Kidney (tissue), 14 donors: ENCODE results near the gene ZDHHC11. TPM values are rescaled to one million over a fixed set of nuclear protein-coding genes. Genes with fewer than 3 reads are reported as not detected.
"Not testable (repeated sequence)": the region's sequence is repeated elsewhere in the genome, so short reads cannot be mapped to it uniquely, and the experiment has no call there.

Source experiments
- DNase-seq, 5 donors: peaks; one replicate each; pipeline ENCODE4 v3.0.0-alpha.2; 2013 to 2020
- FAIRE-seq: peaks from 2 replicates; lab custom pipeline; 2012; peaks lifted over from hg19 to GRCh38; lab: Jason Lieb, UNC
- H3K27ac ChIP-seq, 2 donors: one replicate each; pipeline ENCODE4 v1.7.0; 2013; ENCODE audit warnings: low read depth in 2 of 2, low read length in 2 of 2, inconsistent platforms in 1 of 2
- H3K27me3 ChIP-seq: one replicate; pipeline ENCODE4 v1.7.1; 2013; ENCODE audit warnings: low read length, inconsistent platforms; ENCODE audit not compliant: control insufficient read depth, insufficient read depth
- H3K36me3 ChIP-seq, 3 donors: one replicate each; pipeline versions ENCODE4 v1.7.0 to v1.7.1; 2013; ENCODE audit warnings: low read length in 3 of 3, control low read depth in 1 of 3, inconsistent platforms in 1 of 3; ENCODE audit not compliant: insufficient read depth in 3 of 3, control insufficient read depth in 2 of 3
- H3K4me1 ChIP-seq, 3 donors: one replicate each; pipeline versions ENCODE4 v1.7.0 to v1.7.1; 2013; ENCODE audit warnings: low read length in 3 of 3, inconsistent platforms in 1 of 3, low read depth in 1 of 3; ENCODE audit not compliant: control insufficient read depth in 2 of 3, insufficient read depth in 2 of 3
- H3K4me3 ChIP-seq, 3 donors: one replicate each; pipeline versions ENCODE4 v1.7.0 to v1.8.1; 2013; ENCODE audit warnings: low read length in 3 of 3, control low read depth in 1 of 3, inconsistent platforms in 1 of 3
- H3K9ac ChIP-seq, 3 donors: one replicate each; pipeline versions ENCODE4 v1.7.0 to v1.7.1; 2013; ENCODE audit warnings: low read length in 3 of 3, control low read depth in 1 of 3, inconsistent platforms in 1 of 3
- H3K9me3 ChIP-seq, 3 donors: one replicate each; pipeline versions ENCODE4 v1.7.0 to v1.7.1; 2013; ENCODE audit warnings: low read length in 3 of 3, control low read depth in 1 of 3, inconsistent platforms in 1 of 3; ENCODE audit not compliant: control insufficient read depth in 2 of 3, insufficient read depth in 1 of 3
- CTCF ChIP-seq: IDR thresholded peaks from 3 replicates; pipeline ENCODE4 v1.5.1; 2012; ENCODE audit warnings: mild to moderate bottlenecking, moderate library complexity, borderline replicate concordance; ENCODE audit not compliant: insufficient read depth; ENCODE audit errors: extremely low read depth
- intact Hi-C: fragments of 100-400 bp; cut with DNase I; formaldehyde crosslinking; loops from one replicate; pipeline ENCODE4 v1.11.1; 2022
- polyA plus RNA-seq: library from polyadenylated mRNA; stranded (reverse); fragments of 350-450 nt; fragmentation: Illumina TruSeq; extraction: RNeasy Lipid Tissue Mini Kit (QIAGEN cat#74804); gene quantifications from one replicate; pipeline ENCODE4 v1.2.3, GENCODE V29; 2014; ENCODE audit warnings: low read depth, low replicate concordance; ENCODE audit not compliant: insufficient read depth
- total RNA-seq: library from RNA; stranded (reverse); fragmentation: NEBNext Ultra II Directional; extraction: Animal tissue kit (Norgen Biotek cat#: 25700); gene quantifications from one replicate; pipeline ENCODE4 v1.2.1, GENCODE V29; 2021
- donor health status: control.
- donor health status: control.
- donor health status: control.
- donor health status: control.
- donor health status: control.
- donor health status: DM: yes; HTN: yes; CAD: no.
- donor health status: Normal renal cell carcinoma (clear cell type).

ZDHHC11 gene
- total and polyA plus RNA-seq, 2 donors from 2014 or later: 1.6 to 10.1 TPM

- H3K36me3 ChIP-seq, H3K4me3 ChIP-seq, H3K9ac ChIP-seq, H3K9me3 ChIP-seq, FAIRE-seq, H3K4me1 ChIP-seq, H3K27ac ChIP-seq, intact Hi-C loops, H3K27me3 ChIP-seq: not testable (repeated sequence)
- peak in 1 of 5 donors; percentile 1 for DNase-seq
Observed at GRCh38 chr5:834013-834412, 16.8 kb downstream of the ZDHHC11 start.

- H3K4me1 ChIP-seq, H3K9ac ChIP-seq, H3K4me3 ChIP-seq, FAIRE-seq, H3K27me3 ChIP-seq, H3K36me3 ChIP-seq, DNase-seq, H3K27ac ChIP-seq, H3K9me3 ChIP-seq, intact Hi-C loops: not testable (repeated sequence)
Observed at GRCh38 chr5:828194-828593, 22.6 kb downstream of the ZDHHC11 start.

GRCh38 chr5:825544-825943, 25.2 kb downstream of the ZDHHC11 start:
- H3K27me3 ChIP-seq, H3K4me1 ChIP-seq, intact Hi-C loops, H3K36me3 ChIP-seq, DNase-seq, FAIRE-seq, H3K4me3 ChIP-seq, H3K9ac ChIP-seq, H3K27ac ChIP-seq, H3K9me3 ChIP-seq: not testable (repeated sequence)

GRCh38 chr5:821504-821903, 29.3 kb downstream of the ZDHHC11 start:
- H3K27ac ChIP-seq: no peak overlapping the region
- no peaks in the 10 kb centered on the region for H3K27me3 ChIP-seq
- no peaks in the 10 kb centered on the region for H3K36me3 ChIP-seq
- H3K9me3 ChIP-seq: no peaks in the 10 kb centered on the region
- H3K4me3 ChIP-seq: no peak overlapping the region
- H3K9ac ChIP-seq: no peak overlapping the region
- no peak for TF ChIP-seq CTCF
- DNase-seq: peak in 2 of 5 donors; percentile 35 to 36
- intact Hi-C loops: no loop called here
- FAIRE-seq: no peak
- H3K4me1 ChIP-seq: no peaks in the 10 kb centered on the region

GRCh38 chr5:820245-820644, 30.5 kb downstream of the ZDHHC11 start:
- Histone ChIP-seq H3K9me3 (peaks cover 0 to 2% (median 0%) of the 10 kb centered on the region in 3 donors), H3K36me3 (no peaks in the 10 kb centered on the region), H3K4me1 (no peaks in the 10 kb centered on the region), H3K4me3 (no peak overlapping the region), H3K9ac (no peak overlapping the region), H3K27me3 (no peaks in the 10 kb centered on the region), H3K27ac (no peak overlapping the region)
- intact Hi-C loops: no loop called here
- no peak for TF ChIP-seq CTCF
- DNase-seq (no peak), FAIRE-seq (no peak)
